PC-3 (cell line): ENCODE results near the gene LILRB2. TPM values are rescaled to one million over a fixed set of nuclear protein-coding genes. Genes with fewer than 3 reads are reported as not detected.

Experiments
- ATAC-seq: fragments of 200-7000 bp; cut with Tn5 transposase; 2 replicates; pipeline ENCODE4 v1.9.1; 2020; ENCODE audit warnings: mild to moderate bottlenecking, moderate library complexity
- BruUV-seq: library from RNA; stranded (reverse); fragments of 400-500 nt; replicated peaks from 2 replicates; lab custom pipeline; 2021; lab: Mats Ljungman, UMichigan
- CTCF ChIA-PET: fragments of 300-600 bp; sonication (Branson Sonifier 250); formaldehyde crosslinking; loops from one replicate; lab custom pipeline; 2022; ENCODE audit warnings: antibody characterized with exemption; lab: Charles Lee
- POLR2A ChIA-PET: fragments of 300-600 bp; sonication (Branson Sonifier 250); formaldehyde crosslinking; loops from one replicate; lab custom pipeline; 2022; ENCODE audit warnings: antibody characterized with exemption; ENCODE audit not compliant: unreplicated experiment; lab: Charles Lee
- DNase-seq: peaks from one replicate; pipeline ENCODE4 v3.0.0-alpha.2; 2015
- H2AFZ ChIP-seq: fragments of 300-600 bp; sonication (generic); 2 replicates; pipeline ENCODE4 v1.6.0; 2016; ENCODE audit warnings: antibody characterized with exemption, low read length
- H3F3A ChIP-seq: fragments of 300-600 bp; sonication (generic); one replicate; pipeline ENCODE4 v1.6.0; 2017; ENCODE audit warnings: antibody characterized with exemption, low read length, control low read depth, mild to moderate bottlenecking; ENCODE audit not compliant: unreplicated experiment
- H3K27ac ChIP-seq: fragments of 300-600 bp; sonication (generic); 2 replicates; pipeline ENCODE4 v1.5.1; 2016; ENCODE audit warnings: mild to moderate bottlenecking, low read length
- H3K27me3 ChIP-seq: fragments of 300-600 bp; sonication (generic); 2 replicates; pipeline ENCODE4 v1.6.1; 2016; ENCODE audit warnings: low read length, mixed read lengths
- H3K36me3 ChIP-seq: fragments of 300-600 bp; sonication (generic); 2 replicates; pipeline ENCODE4 v1.6.1; 2016; ENCODE audit warnings: low read depth, mixed run types, low read length, mixed read lengths
- H3K4me1 ChIP-seq: fragments of 300-600 bp; sonication (generic); 2 replicates; pipeline ENCODE4 v1.5.1; 2016; ENCODE audit warnings: low read length; ENCODE audit not compliant: insufficient read depth
- H3K4me2 ChIP-seq: fragments of 300-600 bp; sonication (generic); 2 replicates; pipeline ENCODE4 v1.6.0; 2016; ENCODE audit warnings: low read length
- H3K4me3 ChIP-seq: fragments of 300-600 bp; sonication (generic); 2 replicates; pipeline ENCODE4 v1.5.1; 2016; ENCODE audit warnings: mild to moderate bottlenecking, low read length, mixed read lengths
- H3K79me2 ChIP-seq: fragments of 300-600 bp; sonication (generic); 2 replicates; pipeline ENCODE4 v1.6.1; 2017; ENCODE audit warnings: low read length, mixed read lengths
- H3K9ac ChIP-seq: fragments of 300-600 bp; sonication (generic); 2 replicates; pipeline ENCODE4 v1.6.0; 2016; ENCODE audit warnings: mild to moderate bottlenecking, low read length
- H3K9me2 ChIP-seq: fragments of 300-600 bp; sonication (generic); replicated peaks from 2 replicates; pipeline ENCODE4 v1.6.1; 2016; ENCODE audit warnings: mixed run types, low read length, mixed read lengths
- H3K9me3 ChIP-seq: fragments of 300-600 bp; sonication (generic); 2 replicates; pipeline ENCODE4 v1.6.1; 2016; ENCODE audit warnings: low read length, mixed read lengths
- H4K20me1 ChIP-seq: fragments of 300-600 bp; sonication (generic); 2 replicates; pipeline ENCODE4 v1.6.1; 2016; ENCODE audit warnings: low read length, mixed read lengths
- CTCF ChIP-seq: fragments of 300-600 bp; sonication (generic); conservative IDR thresholded peaks from 2 replicates; pipeline ENCODE4 v1.5.1; 2017; ENCODE audit warnings: antibody characterized with exemption, low read depth, mild to moderate bottlenecking, low read length
- EZH2 ChIP-seq: fragments of 300-600 bp; sonication (generic); IDR thresholded peaks from one replicate; pipeline ENCODE4 v1.6.1; 2017; ENCODE audit warnings: antibody characterized with exemption, mild to moderate bottlenecking, low read length; ENCODE audit not compliant: unreplicated experiment
- EZH2phosphoT487 ChIP-seq: fragments of 300-600 bp; sonication (generic); IDR thresholded peaks from 2 replicates; pipeline ENCODE4 v1.6.1; 2018; ENCODE audit warnings: mild to moderate bottlenecking, antibody characterized with exemption, low read length, borderline replicate concordance
- intact Hi-C: fragments of 100-400 bp; cut with micrococcal nuclease; formaldehyde crosslinking; loops from 2 replicates; pipeline ENCODE4 v1.9.0; 2023
- total RNA-seq: library from RNA; depleted of rRNA; stranded (reverse); fragments of >200 nt; gene quantifications from 2 replicates; pipeline ENCODE4 v1.2.3, GENCODE V29; 2014

LILRB2 gene
- total RNA-seq, 1 experiment from 2014 or later = not detected

GRCh38 chr19:54252845-54253244 lies 28.1 kb downstream of the LILRB2 start:
- no TSS peak for BruUV-seq
- Histone ChIP-seq H2AFZ (no peak overlapping the region), H3K9me3 (no peaks in the 10 kb centered on the region), H3K4me2 (no peak overlapping the region), H3K79me2 (no peaks in the 10 kb centered on the region), H4K20me1 (no peaks in the 10 kb centered on the region), H3K36me3 (no peaks in the 10 kb centered on the region), H3K27me3 (peaks cover 79% of the 10 kb centered on the region), H3K4me1 (no peaks in the 10 kb centered on the region), H3F3A (no peaks in the 10 kb centered on the region), H3K4me3 (no peak overlapping the region), H3K9me2 (no peaks in the 10 kb centered on the region), H3K27ac (no peak overlapping the region), H3K9ac (no peak overlapping the region)
- no peak for TF ChIP-seq EZH2
- no peak for TF ChIP-seq EZH2phosphoT487
- no peak for TF ChIP-seq CTCF
- CTCF ChIA-PET = no interaction called here
- no peak for DNase-seq
- POLR2A ChIA-PET = no interaction called here
- no peak for ATAC-seq
- intact Hi-C loops = no loop called here

- no peak overlapping the region for H3K4me2 ChIP-seq
- no peaks in the 10 kb centered on the region for H3K79me2 ChIP-seq
- H3K9ac ChIP-seq = no peak overlapping the region
- H3K27me3 ChIP-seq = peaks cover 73% of the 10 kb centered on the region
- BruUV-seq = no TSS peak
- intact Hi-C loops = no loop called here
- no peak for DNase-seq
- H3K36me3 ChIP-seq = no peaks in the 10 kb centered on the region
- H2AFZ ChIP-seq = no peak overlapping the region
- no peak for ATAC-seq
- POLR2A ChIA-PET = no interaction called here
- H3K27ac ChIP-seq = no peak overlapping the region
- H3K4me1 ChIP-seq = no peaks in the 10 kb centered on the region
- TF ChIP-seq CTCF = no peak
- TF ChIP-seq EZH2 = no peak
- TF ChIP-seq EZH2phosphoT487 = no peak
- CTCF ChIA-PET = no interaction called here
- no peaks in the 10 kb centered on the region for H3F3A ChIP-seq
- no peaks in the 10 kb centered on the region for H3K9me3 ChIP-seq
- H3K4me3 ChIP-seq = no peak overlapping the region
- no peaks in the 10 kb centered on the region for H4K20me1 ChIP-seq
- no peaks in the 10 kb centered on the region for H3K9me2 ChIP-seq
Measured at GRCh38 chr19:54252243-54252642, 28.7 kb downstream of the LILRB2 start.

- POLR2A ChIA-PET = no interaction called here
- Histone ChIP-seq H3K9me2 (no peaks in the 10 kb centered on the region), H4K20me1 (no peaks in the 10 kb centered on the region), H3K4me3 (no peak overlapping the region), H3K4me1 (no peaks in the 10 kb centered on the region), H3K36me3 (no peaks in the 10 kb centered on the region), H3K9me3 (no peaks in the 10 kb centered on the region), H2AFZ (no peak overlapping the region), H3K79me2 (no peaks in the 10 kb centered on the region), H3K4me2 (peak overlapping the region; percentile 33; the same call in 1 of the 2 replicates), H3K27me3 (peaks cover 32% of the 10 kb centered on the region), H3F3A (no peaks in the 10 kb centered on the region), H3K9ac (no peak overlapping the region), H3K27ac (no peak overlapping the region)
- no TSS peak for BruUV-seq
- ATAC-seq (no peak), DNase-seq (no peak)
- CTCF ChIA-PET = no interaction called here
- TF ChIP-seq CTCF (no peak), EZH2 (no peak), EZH2phosphoT487 (no peak)
- intact Hi-C loops = no loop called here
Measured at GRCh38 chr19:54248016-54248601, 32.8 kb downstream of the LILRB2 start.
